Neural cell (in vitro differentiated cells): ENCODE data around the gene SRSF7.

ENCODE experiments used
- CTCF ChIP-seq: fragments of 450-650 bp; IDR thresholded peaks from 2 replicates; pipeline ENCODE4 v1.5.1; 2014; ENCODE audit warnings: antibody characterized with exemption, mild to moderate bottlenecking, moderate library complexity; ENCODE audit not compliant: poor library complexity, severe bottlenecking
- EP300 ChIP-seq: fragments of 450-650 bp; conservative IDR thresholded peaks from 2 replicates; pipeline ENCODE4 v1.6.1; 2014; ENCODE audit warnings: antibody characterized with exemption, mild to moderate bottlenecking, moderate library complexity; ENCODE audit not compliant: poor library complexity, severe bottlenecking
- EZH2 ChIP-seq: fragments of 200-600, 300-800 bp; shearing (Covaris generic), sonication (generic); IDR thresholded peaks from 2 replicates; pipeline ENCODE4 v1.6.1; 2014; ENCODE audit warnings: antibody characterized with exemption, low read length, borderline replicate concordance, mild to moderate bottlenecking; ENCODE audit not compliant: insufficient read depth, poor library complexity, severe bottlenecking
- POLR2AphosphoS5 ChIP-seq: IDR thresholded peaks from 2 replicates; pipeline ENCODE4 v1.6.1; 2012
- REST ChIP-seq: IDR thresholded peaks from 2 replicates; pipeline ENCODE4 v1.6.1; 2012; ENCODE audit warnings: borderline replicate concordance

DNA sequence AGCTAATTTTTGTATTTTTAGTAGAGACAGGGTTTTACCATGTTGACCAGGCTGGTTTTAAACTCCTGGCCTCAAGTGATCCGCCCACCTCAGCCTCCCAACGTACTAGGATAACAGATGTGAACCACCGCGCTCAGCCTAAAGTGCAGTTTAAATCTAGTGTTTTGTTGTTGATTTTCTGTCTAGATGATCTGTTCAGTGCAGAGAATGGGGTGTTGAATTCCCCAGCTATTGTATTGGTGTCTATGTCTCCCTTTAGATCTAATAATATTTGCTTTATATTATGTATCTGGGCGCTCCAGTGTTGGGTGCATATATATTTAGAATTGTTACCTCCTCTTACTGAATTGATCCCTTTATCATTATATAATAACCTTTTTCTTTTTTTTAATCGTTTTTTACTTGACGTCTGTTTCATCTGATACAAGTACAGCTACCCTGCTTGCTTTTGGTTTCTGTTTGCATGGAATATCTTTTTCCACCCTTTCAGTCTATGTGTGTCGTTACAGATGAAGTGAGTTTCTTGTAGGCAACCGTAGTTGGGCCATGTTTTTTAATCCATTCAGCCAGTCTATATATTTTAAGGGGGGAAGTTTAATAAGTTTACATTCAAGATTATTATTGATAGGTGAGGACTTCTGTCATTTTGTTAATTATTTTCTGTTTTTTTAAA lies 50.9 kb downstream of the SRSF7 start:
- TF ChIP-seq REST, result no peak
- TF ChIP-seq CTCF, result no peak
- no peak for TF ChIP-seq EP300
- no peak for TF ChIP-seq POLR2AphosphoS5
- TF ChIP-seq EZH2, result no peak
